PC-3 (cell line): ENCODE measurements around the gene SH3PXD2A.

ENCODE experiments used
- CTCF ChIP-seq: fragments of 300-600 bp; sonication (generic); conservative IDR thresholded peaks from 2 replicates; pipeline ENCODE4 v1.5.1; 2017; ENCODE audit warnings: antibody characterized with exemption, low read depth, mild to moderate bottlenecking, low read length
- EZH2 ChIP-seq: fragments of 300-600 bp; sonication (generic); IDR thresholded peaks from one replicate; pipeline ENCODE4 v1.6.1; 2017; ENCODE audit warnings: antibody characterized with exemption, mild to moderate bottlenecking, low read length; ENCODE audit not compliant: unreplicated experiment
- EZH2phosphoT487 ChIP-seq: fragments of 300-600 bp; sonication (generic); IDR thresholded peaks from 2 replicates; pipeline ENCODE4 v1.6.1; 2018; ENCODE audit warnings: mild to moderate bottlenecking, antibody characterized with exemption, low read length, borderline replicate concordance

- TF ChIP-seq CTCF: no peak
- TF ChIP-seq EZH2: no peak
- TF ChIP-seq EZH2phosphoT487: no peak
These were observed 212.0 kb downstream of the SH3PXD2A start for GRCh38 chr10:103643381-103643780.
